GM12873 (cell line): ENCODE measurements around the gene PCDHGB2.

ENCODE experiments used
- CTCF ChIP-seq: IDR thresholded peaks from 2 replicates; pipeline ENCODE4 v1.5.1; 2012; ENCODE audit warnings: low read depth, mild to moderate bottlenecking, moderate library complexity, low read length, control low read depth; ENCODE audit not compliant: insufficient read depth; ENCODE audit errors: missing control alignments

Gene PCDHGB2

GRCh38 chr5:141373673-141374317 lies 14.0 kb downstream of the PCDHGB2 start, which contains the start of gene PCDHGA6:
Gene PCDHGA6 (plus strand): TSS chr5:141373891. CDS start chr5:141374084, 193 bp downstream.
- peak; percentile 49 for TF ChIP-seq CTCF

- TF ChIP-seq CTCF = no peak
Observed at GRCh38 chr5:141374627-141375026, 14.8 kb downstream of the PCDHGB2 start.

- TF ChIP-seq CTCF = peak; percentile 15
Observed at GRCh38 chr5:141375444-141376155, 15.8 kb downstream of the PCDHGB2 start.

- TF ChIP-seq CTCF = no peak
Observed at GRCh38 chr5:141382469-141383294, 22.9 kb downstream of the PCDHGB2 start, which contains the start of gene PCDHGA7. Gene PCDHGA7 (plus strand): TSS chr5:141382742. CDS start chr5:141382900, 158 bp downstream.

- no peak for TF ChIP-seq CTCF
Observed at GRCh38 chr5:141383345-141383744, 23.6 kb downstream of the PCDHGB2 start.

- TF ChIP-seq CTCF = no peak
Observed at GRCh38 chr5:141384471-141385267, 24.9 kb downstream of the PCDHGB2 start.
